Stomach (tissue), 4 donors: ENCODE results near the gene TTYH3.

ENCODE experiments used
- POLR2A ChIP-seq, 4 donors: fragments of 450-650 bp; IDR thresholded peaks; one replicate each; pipeline ENCODE4 v1.6.1; 2016; ENCODE audit warnings: antibody characterized with exemption in 4 of 4, control low read depth in 2 of 4, mild to moderate bottlenecking in 1 of 4, moderate library complexity in 1 of 4
- POLR2AphosphoS5 ChIP-seq, 3 donors: sonication (generic); formaldehyde crosslinking; IDR thresholded peaks; one replicate each; pipeline ENCODE4 v1.6.1; 2016; ENCODE audit warnings: antibody characterized with exemption in 3 of 3
- TF ChIP-seq, protein P1 (sequence below), 7 experiments: fragments of 450-650 bp in 4 of 7; fragments of 200-600 bp in 3 of 7; sonication (generic) in 3 of 7; IDR thresholded peaks; one replicate each; pipeline ENCODE4 v1.5.1; 2016 to 2019; ENCODE audit warnings: antibody characterized with exemption in 7 of 7, control low read depth in 2 of 7, mild to moderate bottlenecking in 1 of 7

DNA sequence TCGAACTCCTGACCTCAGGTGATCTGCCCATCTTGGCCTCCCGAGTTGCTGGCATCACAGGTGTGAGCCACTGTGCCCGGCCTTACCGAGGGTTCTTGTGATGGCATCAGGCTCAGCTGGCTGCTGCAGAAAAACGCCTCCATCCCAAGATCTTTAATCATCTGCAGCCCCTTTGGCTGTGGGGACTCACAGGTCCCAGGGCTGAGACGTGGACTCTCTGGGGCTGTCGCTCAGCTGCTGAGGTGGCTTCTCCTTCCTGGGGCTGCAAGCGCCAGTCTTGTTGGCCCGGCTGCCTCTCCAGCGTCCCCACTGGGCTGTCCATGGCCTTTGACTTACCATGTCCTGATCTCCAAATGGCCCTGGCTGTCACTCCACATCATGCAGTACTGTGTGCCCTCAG, 76.3 kb downstream of the TTYH3 start:
- TF ChIP-seq POLR2A (IDR thresholded peaks at IDR 0.05) (no peak), POLR2AphosphoS5 (IDR thresholded peaks at IDR 0.05) (no peak)
- TF ChIP-seq, protein P1, sequence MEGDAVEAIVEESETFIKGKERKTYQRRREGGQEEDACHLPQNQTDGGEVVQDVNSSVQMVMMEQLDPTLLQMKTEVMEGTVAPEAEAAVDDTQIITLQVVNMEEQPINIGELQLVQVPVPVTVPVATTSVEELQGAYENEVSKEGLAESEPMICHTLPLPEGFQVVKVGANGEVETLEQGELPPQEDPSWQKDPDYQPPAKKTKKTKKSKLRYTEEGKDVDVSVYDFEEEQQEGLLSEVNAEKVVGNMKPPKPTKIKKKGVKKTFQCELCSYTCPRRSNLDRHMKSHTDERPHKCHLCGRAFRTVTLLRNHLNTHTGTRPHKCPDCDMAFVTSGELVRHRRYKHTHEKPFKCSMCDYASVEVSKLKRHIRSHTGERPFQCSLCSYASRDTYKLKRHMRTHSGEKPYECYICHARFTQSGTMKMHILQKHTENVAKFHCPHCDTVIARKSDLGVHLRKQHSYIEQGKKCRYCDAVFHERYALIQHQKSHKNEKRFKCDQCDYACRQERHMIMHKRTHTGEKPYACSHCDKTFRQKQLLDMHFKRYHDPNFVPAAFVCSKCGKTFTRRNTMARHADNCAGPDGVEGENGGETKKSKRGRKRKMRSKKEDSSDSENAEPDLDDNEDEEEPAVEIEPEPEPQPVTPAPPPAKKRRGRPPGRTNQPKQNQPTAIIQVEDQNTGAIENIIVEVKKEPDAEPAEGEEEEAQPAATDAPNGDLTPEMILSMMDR (IDR thresholded peaks at IDR 0.05): no peak
